ENCODE results near the gene RELCH.

RELCH gene

DNA sequence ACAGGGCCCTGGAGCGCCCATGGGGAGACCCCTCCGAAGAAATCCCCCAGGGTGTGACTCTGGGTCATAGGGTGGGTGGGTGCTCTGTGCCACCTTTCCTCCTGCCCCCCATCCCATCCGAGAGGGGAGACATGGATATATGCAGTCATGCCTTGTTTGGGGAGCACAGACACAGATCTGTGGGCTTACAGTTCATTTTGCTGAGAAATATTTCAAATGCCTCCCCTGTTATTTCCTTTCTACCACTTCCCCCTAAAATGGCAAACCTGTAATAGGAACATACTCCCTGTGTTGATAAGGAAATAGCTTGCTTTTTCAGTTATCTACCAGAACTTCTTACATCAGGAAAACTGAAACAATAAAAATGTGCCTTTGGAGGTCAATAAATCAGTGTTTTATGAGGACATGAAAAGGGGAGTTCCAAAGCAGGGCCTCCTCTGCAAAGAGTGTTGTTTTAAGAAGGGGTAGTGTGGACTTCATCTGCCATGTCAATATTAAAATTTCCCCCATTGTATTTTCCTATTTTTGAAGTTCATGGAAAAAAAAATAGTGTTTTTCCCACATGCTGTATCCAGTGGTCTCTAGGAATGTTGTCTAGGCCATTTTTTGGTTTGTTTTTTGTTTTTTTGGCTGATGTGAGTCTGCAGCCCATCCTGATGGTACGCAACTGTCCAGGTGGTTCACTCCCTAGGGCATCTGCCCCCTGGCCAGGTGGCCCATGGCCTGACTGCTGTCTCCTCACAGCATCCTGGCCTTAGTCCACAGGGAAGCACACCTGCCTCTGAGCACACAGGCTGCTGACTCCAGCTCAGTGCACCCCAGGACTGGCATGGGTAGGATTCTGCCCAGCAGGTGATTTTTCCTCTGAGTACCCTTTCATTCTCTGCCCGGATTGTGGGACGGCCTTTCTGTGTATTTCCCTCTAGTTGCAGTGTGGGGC is 141.8 kb downstream of the RELCH start:
- TF ChIP-seq CTCF (IDR thresholded peaks at IDR 0.05), result no peak
- Histone ChIP-seq H3K4me3 (ENCODE audit: low read depth in 1 of 2, low read length in 1 of 2) (no peak overlapping the region), H3K9me3 (no peaks in the 10 kb centered on the region), H3K36me3 (no peaks in the 10 kb centered on the region), H3K27ac (no peak overlapping the region), H3K4me1 (ENCODE audit: control insufficient read depth in 1 of 2, insufficient read depth in 1 of 2, low read depth in 1 of 2, low read length in 1 of 2) (peaks cover 26 to 38% of the 10 kb centered on the region in 2 experiments), H3K27me3 (peaks cover 67% of the 10 kb centered on the region)

- H3K4me1 ChIP-seq (ENCODE audit: control insufficient read depth in 1 of 2, insufficient read depth in 1 of 2, low read depth in 1 of 2, low read length in 1 of 2), result peaks cover 20 to 29% of the 10 kb centered on the region in 2 experiments
- no peak for TF ChIP-seq CTCF (IDR thresholded peaks at IDR 0.05)
- no peaks in the 10 kb centered on the region for H3K9me3 ChIP-seq
- H3K36me3 ChIP-seq, result no peaks in the 10 kb centered on the region
- no peak overlapping the region for H3K4me3 ChIP-seq (ENCODE audit: low read depth in 1 of 2, low read length in 1 of 2)
- peaks cover 57% of the 10 kb centered on the region for H3K27me3 ChIP-seq
- no peak overlapping the region for H3K27ac ChIP-seq
Measured at GRCh38 chr18:62329691-62330454, 142.8 kb downstream of the RELCH start.

DNA sequence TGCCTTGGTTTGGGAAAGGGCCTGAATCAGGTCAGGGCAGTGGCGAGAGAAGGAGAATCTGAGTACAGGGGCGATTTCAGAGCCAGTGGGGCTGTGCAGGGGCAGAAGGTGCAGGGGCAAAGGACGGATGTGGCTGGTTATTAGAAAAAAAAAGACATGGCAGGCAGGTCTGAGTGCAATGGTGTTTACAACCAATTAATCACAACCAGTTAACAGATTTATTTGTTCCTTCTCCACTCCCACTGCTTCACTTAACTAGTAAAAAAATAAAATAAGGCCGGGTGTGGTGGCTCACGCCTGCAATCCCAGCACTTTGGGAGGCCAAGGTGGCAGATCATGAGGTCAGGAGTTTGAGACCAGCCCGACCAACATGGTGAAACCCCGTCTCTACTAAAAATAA is 143.6 kb downstream of the RELCH start:
- H3K9me3 ChIP-seq, result no peaks in the 10 kb centered on the region
- no peaks in the 10 kb centered on the region for H3K36me3 ChIP-seq
- peaks cover 15 to 23% of the 10 kb centered on the region in 2 experiments for H3K4me1 ChIP-seq (ENCODE audit: control insufficient read depth in 1 of 2, insufficient read depth in 1 of 2, low read depth in 1 of 2, low read length in 1 of 2)
- peaks cover 49% of the 10 kb centered on the region for H3K27me3 ChIP-seq
- no peak overlapping the region for H3K27ac ChIP-seq
- H3K4me3 ChIP-seq (ENCODE audit: low read depth in 1 of 2, low read length in 1 of 2), result no peak overlapping the region
- TF ChIP-seq CTCF (IDR thresholded peaks at IDR 0.05), result no peak

DNA sequence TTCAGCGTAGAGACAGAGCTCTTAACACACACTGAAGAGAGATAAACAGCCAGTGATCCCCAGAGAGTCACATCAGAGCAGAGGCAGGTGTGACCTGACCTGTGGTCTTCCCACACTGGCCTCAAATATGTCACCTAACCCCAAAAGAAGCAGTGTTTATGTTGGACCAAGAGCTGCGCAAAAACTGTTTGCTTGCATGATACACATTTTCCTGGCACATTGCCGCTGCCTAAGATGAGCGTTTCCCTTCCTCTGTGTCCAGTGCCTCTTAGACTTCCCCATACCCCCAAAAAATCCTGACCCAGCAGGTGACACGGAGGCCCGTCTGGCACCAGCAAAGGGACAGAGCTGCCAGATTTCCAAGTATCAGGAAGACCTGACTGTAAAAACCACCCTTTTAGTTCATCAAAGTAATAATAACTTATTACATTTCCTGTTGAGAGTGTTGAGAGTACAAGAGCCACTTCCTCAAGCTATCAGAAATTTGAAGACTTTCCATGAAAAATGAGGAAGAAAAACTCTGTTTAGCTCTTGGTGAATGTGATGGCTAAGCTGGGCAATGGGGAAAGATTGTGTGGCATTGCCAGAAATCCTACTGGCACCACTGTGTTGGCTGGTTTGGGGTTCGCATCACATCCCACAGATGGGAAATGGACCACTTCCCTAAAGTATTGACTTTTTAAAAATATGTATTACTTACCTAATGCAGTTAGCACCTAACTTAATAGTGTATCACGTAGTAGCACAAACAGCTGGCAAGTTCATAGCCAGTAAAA is 144.7 kb downstream of the RELCH start:
- peaks cover 38% of the 10 kb centered on the region for H3K27me3 ChIP-seq
- H3K9me3 ChIP-seq, result no peaks in the 10 kb centered on the region
- no peak overlapping the region for H3K4me3 ChIP-seq (ENCODE audit: low read depth in 1 of 2, low read length in 1 of 2)
- peaks cover 5 to 12% of the 10 kb centered on the region in 2 experiments for H3K4me1 ChIP-seq (ENCODE audit: control insufficient read depth in 1 of 2, insufficient read depth in 1 of 2, low read depth in 1 of 2, low read length in 1 of 2)
- TF ChIP-seq CTCF (IDR thresholded peaks at IDR 0.05), result no peak
- no peaks in the 10 kb centered on the region for H3K36me3 ChIP-seq
- H3K27ac ChIP-seq, result no peak overlapping the region

DNA sequence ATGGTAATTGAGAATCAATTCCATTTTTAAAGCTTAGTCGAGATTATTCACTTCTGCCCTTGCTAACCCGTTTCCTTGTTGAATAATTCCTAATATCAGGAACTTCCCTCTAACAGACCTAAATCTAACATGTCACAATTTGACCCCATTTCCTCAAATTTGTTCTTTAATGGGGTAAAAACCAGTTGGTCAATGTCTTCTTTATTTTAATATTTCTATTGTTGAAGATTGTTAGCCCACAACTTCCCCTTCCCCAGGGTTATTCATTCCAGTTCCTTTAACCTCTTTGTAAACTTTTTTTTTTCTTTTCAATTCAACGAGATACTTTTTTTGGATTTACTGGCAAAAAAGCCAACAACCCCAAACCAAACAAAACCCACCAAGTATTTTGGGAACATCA is 145.4 kb downstream of the RELCH start:
- Histone ChIP-seq H3K27ac (no peak overlapping the region), H3K9me3 (no peaks in the 10 kb centered on the region), H3K27me3 (peaks cover 31% of the 10 kb centered on the region), H3K4me1 (ENCODE audit: control insufficient read depth in 1 of 2, insufficient read depth in 1 of 2, low read depth in 1 of 2, low read length in 1 of 2) (peaks cover 5 to 12% of the 10 kb centered on the region in 2 experiments), H3K4me3 (ENCODE audit: low read depth in 1 of 2, low read length in 1 of 2) (no peak overlapping the region), H3K36me3 (no peaks in the 10 kb centered on the region)
- TF ChIP-seq CTCF (IDR thresholded peaks at IDR 0.05), result no peak
